ENCODE data around the gene NTM. TPM values are rescaled to one million over a fixed set of nuclear protein-coding genes. Genes with fewer than 3 reads are reported as not detected.

The NTM gene
- total RNA-seq, 4 donors from 2014 or later: 0.40 to 3.1 (median 2.1) TPM; not detected in 1

- Histone ChIP-seq H3K27ac (no peak overlapping the region), H3K27me3 (no peaks in the 10 kb centered on the region), H3K4me3 (no peak overlapping the region), H3K4me1 (no peaks in the 10 kb centered on the region), H3K9me3 (no peaks in the 10 kb centered on the region), H3K36me3 (no peaks in the 10 kb centered on the region)
- in situ Hi-C loops (cut with MboI; ENCODE audit: low pct_ligation_motif_present in 1 of 4, low pct_unique_long_range_greater_than_20kb in 1 of 4, low sequenced_read_pairs in 3 of 4) (no loop called here), intact Hi-C loops (cut with DNase I; ENCODE audit: low total_unique reads) (no loop called here)
- TF ChIP-seq POLR2A (IDR thresholded peaks at IDR 0.05) (no peak), POLR2AphosphoS5 (IDR thresholded peaks at IDR 0.05) (no peak), CTCF (IDR thresholded peaks at IDR 0.05) (no peak), EP300 (IDR thresholded peaks at IDR 0.05; ENCODE audit: low read depth) (no peak)
- no peak for DNase-seq
- 77 to 80% methylated on average over 5 of the region's 5 CpGs for WGBS, 2 donors (ENCODE audit: low coverage in 1 of 2)
These were observed 191.6 kb downstream of the NTM start for GRCh38 chr11:131561972-131562371.

GRCh38 chr11:131568318-131568717 lies 197.9 kb downstream of the NTM start:
- Histone ChIP-seq H3K9me3 (no peaks in the 10 kb centered on the region), H3K27ac (no peak overlapping the region), H3K4me3 (no peak overlapping the region), H3K4me1 (no peaks in the 10 kb centered on the region), H3K27me3 (no peaks in the 10 kb centered on the region), H3K36me3 (no peaks in the 10 kb centered on the region)
- no peak for DNase-seq
- in situ Hi-C loops (cut with MboI; ENCODE audit: low pct_ligation_motif_present in 1 of 4, low pct_unique_long_range_greater_than_20kb in 1 of 4, low sequenced_read_pairs in 3 of 4) (no loop called here), intact Hi-C loops (cut with DNase I; ENCODE audit: low total_unique reads) (no loop called here)
- TF ChIP-seq POLR2AphosphoS5 (IDR thresholded peaks at IDR 0.05) (no peak), POLR2A (IDR thresholded peaks at IDR 0.05) (no peak), CTCF (IDR thresholded peaks at IDR 0.05) (no peak), EP300 (IDR thresholded peaks at IDR 0.05; ENCODE audit: low read depth) (no peak)
- 72 to 78% methylated on average over 1 of the region's 1 CpG for WGBS, 2 donors (ENCODE audit: low coverage in 1 of 2)

- WGBS, 2 donors (ENCODE audit: low coverage in 1 of 2): 42 to 66% methylated on average over 4 of the region's 4 CpGs
- TF ChIP-seq CTCF (IDR thresholded peaks at IDR 0.05): no peak
- no peak for TF ChIP-seq POLR2A (IDR thresholded peaks at IDR 0.05)
- TF ChIP-seq POLR2AphosphoS5 (IDR thresholded peaks at IDR 0.05): no peak
- no peak for TF ChIP-seq EP300 (IDR thresholded peaks at IDR 0.05; ENCODE audit: low read depth)
- no peak for DNase-seq
- H3K27me3 ChIP-seq: no peaks in the 10 kb centered on the region
- H3K36me3 ChIP-seq: no peaks in the 10 kb centered on the region
- no peaks in the 10 kb centered on the region for H3K4me1 ChIP-seq
- H3K9me3 ChIP-seq: no peaks in the 10 kb centered on the region
- H3K4me3 ChIP-seq: no peak overlapping the region
- intact Hi-C loops (cut with DNase I; ENCODE audit: low total_unique reads) (no loop called here), in situ Hi-C loops (cut with MboI; ENCODE audit: low pct_ligation_motif_present in 1 of 4, low pct_unique_long_range_greater_than_20kb in 1 of 4, low sequenced_read_pairs in 3 of 4) (no loop called here)
- H3K27ac ChIP-seq: no peak overlapping the region
These were observed 201.2 kb downstream of the NTM start for GRCh38 chr11:131571571-131571970.

GRCh38 chr11:131572423-131572822 lies 202.0 kb downstream of the NTM start:
- intact Hi-C loops (cut with DNase I; ENCODE audit: low total_unique reads) (no loop called here), in situ Hi-C loops (cut with MboI; ENCODE audit: low pct_ligation_motif_present in 1 of 4, low pct_unique_long_range_greater_than_20kb in 1 of 4, low sequenced_read_pairs in 3 of 4) (no loop called here)
- Histone ChIP-seq H3K4me1 (no peaks in the 10 kb centered on the region), H3K4me3 (no peak overlapping the region), H3K27ac (no peak overlapping the region), H3K9me3 (no peaks in the 10 kb centered on the region), H3K36me3 (no peaks in the 10 kb centered on the region), H3K27me3 (no peaks in the 10 kb centered on the region)
- TF ChIP-seq POLR2AphosphoS5 (IDR thresholded peaks at IDR 0.05): no peak
- TF ChIP-seq CTCF (IDR thresholded peaks at IDR 0.05): no peak
- no peak for TF ChIP-seq POLR2A (IDR thresholded peaks at IDR 0.05)
- TF ChIP-seq EP300 (IDR thresholded peaks at IDR 0.05; ENCODE audit: low read depth): no peak
- WGBS, 2 donors (ENCODE audit: low coverage in 1 of 2): 83% methylated on average over 7 of the region's 7 CpGs; no CpG with 5 or more reads in 1 of the 2 donors
- no peak for DNase-seq

Data from transverse colon (tissue), 4 donors.